ENCODE measurements around the gene SEMA3B.
"Not testable (repeated sequence)": the region's sequence is repeated elsewhere in the genome, so short reads cannot be mapped to it uniquely, and the experiment has no call there.

SEMA3B gene

DNA sequence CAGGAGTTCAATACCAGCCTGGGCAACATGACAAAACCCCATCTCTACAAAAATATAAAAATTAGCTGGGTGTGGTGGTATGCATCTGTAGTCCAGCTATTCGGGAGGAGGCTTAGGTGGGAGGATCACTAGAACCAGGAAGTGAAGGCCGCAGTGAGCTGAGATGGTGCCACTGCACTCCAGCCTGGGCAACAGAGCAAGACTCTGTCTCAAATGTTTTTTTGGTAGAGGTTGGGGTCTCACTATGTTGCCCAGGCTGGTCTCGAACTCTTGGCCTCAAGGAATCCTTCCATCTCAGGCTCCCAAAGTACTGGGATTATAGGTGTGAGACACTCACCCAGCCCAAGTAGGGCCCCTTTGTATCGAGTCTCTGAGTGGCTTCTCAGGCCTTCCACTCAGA, 25.1 kb downstream of the SEMA3B start:
- DNase-seq (ENCODE audit: low read depth) = no peak

- no peak for DNase-seq (ENCODE audit: low read depth)
Observed at GRCh38 chr3:50294492-50295403, 25.8 kb downstream of the SEMA3B start.

GRCh38 chr3:50295553-50296431, 26.8 kb downstream of the SEMA3B start:
- no peak for DNase-seq (ENCODE audit: low read depth)

DNA sequence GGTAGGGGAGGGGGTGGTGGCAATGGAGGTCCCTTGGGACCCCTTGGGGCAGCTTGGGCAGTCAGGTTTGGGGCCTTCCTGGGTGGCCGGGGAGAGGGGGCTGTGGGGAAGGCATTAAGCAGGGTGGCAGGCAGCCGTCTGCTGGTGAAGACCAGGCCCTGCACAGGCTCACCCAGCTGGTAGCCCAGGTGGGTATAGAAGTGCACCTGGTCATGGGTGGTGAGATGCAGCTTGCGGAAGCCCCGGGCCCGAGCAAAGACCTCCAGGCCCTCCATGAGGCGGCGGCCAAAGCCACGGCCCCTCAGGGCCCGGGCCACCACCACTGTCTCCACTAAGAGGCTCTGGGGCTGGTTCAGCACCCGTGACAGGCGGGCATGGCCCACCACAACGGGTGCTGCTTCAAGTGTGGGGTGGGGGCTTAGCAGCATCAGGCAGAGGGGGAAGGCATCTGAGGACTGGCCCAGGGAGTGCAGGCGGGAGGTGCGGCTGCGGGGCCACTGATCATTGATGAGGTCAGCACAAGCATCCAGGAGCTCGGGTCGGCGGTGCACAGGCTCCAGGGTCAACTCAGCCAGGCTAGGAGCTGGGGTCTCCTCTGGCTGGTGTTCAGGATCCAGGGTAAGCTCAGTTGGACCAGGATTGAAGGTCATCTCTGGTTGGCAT, 27.9 kb downstream of the SEMA3B start:
- no peak for DNase-seq (ENCODE audit: low read depth)

DNA sequence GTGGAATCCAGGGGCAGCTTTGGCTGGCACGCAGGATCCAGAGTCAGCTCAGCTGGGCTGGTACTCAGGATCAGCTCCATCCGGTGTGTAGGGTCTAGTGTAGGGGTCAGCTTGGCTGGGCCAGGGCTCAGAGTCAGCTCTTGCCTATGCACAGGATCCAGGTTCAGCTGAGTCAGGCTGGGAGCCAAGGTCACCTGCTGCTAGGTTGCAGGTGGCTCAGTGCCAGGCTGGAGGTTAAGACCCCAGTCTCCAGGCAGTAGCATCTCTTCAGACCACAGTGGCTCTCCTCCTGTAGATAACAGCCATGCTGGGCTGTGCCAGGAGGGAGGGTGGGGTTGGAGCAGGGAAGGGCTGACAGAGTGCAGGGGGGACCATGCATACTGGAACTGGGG, 28.4 kb downstream of the SEMA3B start:
- no peak for DNase-seq (ENCODE audit: low read depth)

DNA sequence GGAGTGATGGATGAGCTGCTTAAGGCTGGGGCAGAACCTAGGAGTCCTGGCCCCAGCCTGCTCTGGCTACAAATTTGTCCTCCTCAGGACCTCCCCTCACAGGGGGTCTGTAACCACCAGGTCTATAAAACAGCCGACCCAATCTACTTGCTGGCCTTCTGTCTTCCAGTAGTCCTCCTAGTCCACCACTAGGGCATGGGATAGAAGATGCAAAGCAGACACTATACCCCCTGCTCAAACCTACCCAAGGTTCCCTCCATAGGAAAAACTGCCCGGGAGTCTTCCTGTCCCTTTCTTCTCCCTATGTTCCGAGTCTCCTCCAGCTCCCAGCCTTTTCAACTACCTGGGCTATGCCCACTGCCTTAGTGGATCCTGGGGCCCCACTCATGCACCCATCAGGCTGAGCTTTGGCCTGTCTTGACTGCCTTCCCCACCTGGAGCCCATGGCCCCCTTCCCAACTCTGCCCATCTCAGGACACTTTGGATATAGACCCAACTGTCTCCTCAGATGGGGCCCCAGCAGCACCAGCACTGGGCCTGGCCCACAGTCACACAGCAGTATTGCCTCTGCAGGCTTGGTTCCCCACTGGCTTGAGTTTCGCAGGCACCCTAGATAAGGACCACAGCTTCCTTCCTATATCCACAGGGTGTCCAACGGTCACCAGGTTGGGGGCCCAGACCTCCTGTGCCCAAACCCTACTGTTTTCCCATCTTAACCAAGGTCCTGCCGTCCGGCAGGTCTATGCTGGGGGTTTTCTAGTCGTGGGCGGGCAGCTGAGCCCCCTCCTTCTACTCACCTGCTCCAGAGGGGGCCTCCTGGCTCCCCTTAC, 29.2 kb downstream of the SEMA3B start:
- DNase-seq (ENCODE audit: low read depth) = no peak

DNA sequence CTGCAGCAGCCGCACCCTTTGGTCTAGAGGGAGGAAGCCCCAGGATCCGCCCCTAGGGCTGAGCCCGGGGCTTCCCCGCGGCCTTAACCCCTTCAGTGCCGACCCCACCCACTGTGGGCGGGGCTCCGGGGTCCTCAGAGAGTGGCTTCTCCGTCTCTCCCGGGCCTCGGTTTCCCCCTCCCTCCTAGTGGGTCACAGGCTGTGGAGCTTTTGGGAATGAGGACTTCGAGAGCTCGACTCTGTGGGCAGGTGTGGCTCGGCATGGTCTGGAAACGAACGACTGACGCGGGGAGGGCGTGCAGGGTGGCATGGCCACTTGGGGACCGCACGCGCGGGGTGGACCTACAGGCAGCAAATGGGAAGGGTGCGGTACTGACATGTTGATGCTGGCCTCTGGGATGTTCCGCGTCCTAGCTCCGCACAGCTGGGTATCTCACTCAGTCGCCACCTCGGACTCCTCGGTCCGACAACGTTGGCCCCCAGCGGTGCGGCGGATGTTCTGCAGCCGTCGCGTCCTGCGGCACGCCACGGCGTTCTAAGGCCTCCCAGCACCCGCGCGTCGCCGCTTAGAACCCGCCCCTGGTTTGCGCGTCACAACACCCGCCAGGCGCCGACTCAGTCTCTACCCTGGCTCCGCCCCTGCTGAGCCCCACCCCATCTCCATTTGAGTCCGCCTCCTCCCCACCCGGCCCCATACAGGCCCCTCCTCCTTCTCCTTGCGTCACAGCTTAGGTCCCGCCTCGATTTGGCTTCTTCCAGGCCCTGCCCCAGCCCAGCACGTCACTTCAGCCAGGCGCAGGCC, 30.1 kb downstream of the SEMA3B start, which contains the start of the genes HYAL3 and NAA80:
Gene HYAL3 (minus strand): TSS at position 570 of the 802 bp plus-strand sequence. CDS start 3,803 bp downstream, outside the sequence.
Gene NAA80 (minus strand): TSS at position 570 of the 802 bp plus-strand sequence. CDS start 1,942 bp downstream, outside the sequence.
- DNase-seq (ENCODE audit: low read depth) = peak; percentile 98

DNA sequence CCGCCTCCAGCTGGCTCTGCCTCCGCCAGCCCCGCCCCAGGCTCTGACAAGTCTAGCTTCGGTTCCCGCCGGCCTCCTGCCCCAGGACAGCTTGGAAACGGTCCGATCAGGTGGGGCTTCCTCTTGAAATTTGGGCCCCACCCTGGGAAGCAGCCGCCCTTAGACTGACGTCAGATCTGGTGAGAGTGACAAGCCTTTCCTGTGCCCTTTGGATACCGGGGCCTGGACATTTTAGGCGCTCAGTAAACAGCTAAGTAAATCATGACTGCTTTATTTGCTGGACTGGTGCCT, 30.6 kb downstream of the SEMA3B start:
- no peak for DNase-seq (ENCODE audit: low read depth)

- DNase-seq (ENCODE audit: low read depth) = no peak
Observed at GRCh38 chr3:50299929-50300680, 31.2 kb downstream of the SEMA3B start.

DNA sequence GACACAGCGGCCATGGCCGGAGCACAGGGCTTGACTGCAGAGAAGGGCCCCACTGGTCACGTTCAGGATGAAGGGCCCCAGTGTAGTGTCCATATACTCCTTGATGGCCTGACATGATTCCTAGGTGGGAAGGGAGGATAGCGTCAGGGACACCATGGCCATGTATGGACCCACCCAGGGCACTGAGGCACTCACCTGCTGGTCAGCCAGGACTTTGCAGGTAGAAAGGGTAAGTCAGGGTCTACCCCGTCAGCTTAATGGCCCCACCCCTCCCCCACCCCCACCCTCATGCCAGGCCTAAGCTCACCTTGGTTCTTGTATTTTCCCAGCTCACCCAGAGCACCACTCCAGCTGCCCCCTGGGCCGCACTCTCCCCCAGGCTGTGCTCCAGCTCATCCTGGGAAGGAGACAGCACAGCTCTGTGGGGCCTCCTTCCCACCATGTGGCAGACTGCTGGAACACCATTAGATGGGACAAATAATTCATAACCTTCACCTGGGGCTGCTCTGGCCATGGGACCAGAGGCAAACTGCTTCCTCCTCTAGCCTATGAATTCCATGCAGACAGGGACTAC, 31.8 kb downstream of the SEMA3B start:
- no peak for DNase-seq (ENCODE audit: low read depth)

GRCh38 chr3:50302095-50303012, 33.4 kb downstream of the SEMA3B start:
- DNase-seq (ENCODE audit: low read depth) = no peak

- DNase-seq (ENCODE audit: low read depth) = no peak
Observed at GRCh38 chr3:50303013-50303815, 34.3 kb downstream of the SEMA3B start, which contains the start of gene HYAL1. HYAL1 (minus strand) TSS chr3:50303574; CDS start chr3:50302956, 618 bp downstream.

- DNase-seq (ENCODE audit: low read depth) = no peak
Observed at GRCh38 chr3:50304601-50305000, 35.7 kb downstream of the SEMA3B start.

GRCh38 chr3:50312041-50312440, 43.1 kb downstream of the SEMA3B start:
- not testable (repeated sequence) for DNase-seq (ENCODE audit: low read depth)

- DNase-seq (ENCODE audit: low read depth) = no peak
Observed at GRCh38 chr3:50314342-50314741, 45.4 kb downstream of the SEMA3B start.

DNA sequence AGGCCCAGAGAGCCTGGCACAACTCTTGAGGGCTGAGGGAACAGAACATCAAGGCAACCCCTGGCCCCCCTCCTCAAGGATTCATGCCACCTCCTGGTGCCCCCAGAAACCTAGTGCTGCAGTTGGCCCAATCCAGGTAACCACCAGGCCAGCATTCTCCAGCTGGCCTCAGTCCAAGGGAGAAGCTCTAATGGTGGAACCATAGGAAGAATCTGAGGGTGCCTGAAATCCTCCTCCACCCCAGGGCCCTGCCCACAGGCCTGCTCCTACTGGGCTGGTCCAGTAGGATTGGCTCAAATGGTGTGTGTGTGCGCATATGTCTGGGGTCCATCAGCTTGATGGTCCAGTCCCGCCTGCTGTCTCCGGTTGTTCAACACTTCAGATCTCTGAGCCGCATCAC, 45.9 kb downstream of the SEMA3B start:
- DNase-seq (ENCODE audit: low read depth) = no peak

DNA sequence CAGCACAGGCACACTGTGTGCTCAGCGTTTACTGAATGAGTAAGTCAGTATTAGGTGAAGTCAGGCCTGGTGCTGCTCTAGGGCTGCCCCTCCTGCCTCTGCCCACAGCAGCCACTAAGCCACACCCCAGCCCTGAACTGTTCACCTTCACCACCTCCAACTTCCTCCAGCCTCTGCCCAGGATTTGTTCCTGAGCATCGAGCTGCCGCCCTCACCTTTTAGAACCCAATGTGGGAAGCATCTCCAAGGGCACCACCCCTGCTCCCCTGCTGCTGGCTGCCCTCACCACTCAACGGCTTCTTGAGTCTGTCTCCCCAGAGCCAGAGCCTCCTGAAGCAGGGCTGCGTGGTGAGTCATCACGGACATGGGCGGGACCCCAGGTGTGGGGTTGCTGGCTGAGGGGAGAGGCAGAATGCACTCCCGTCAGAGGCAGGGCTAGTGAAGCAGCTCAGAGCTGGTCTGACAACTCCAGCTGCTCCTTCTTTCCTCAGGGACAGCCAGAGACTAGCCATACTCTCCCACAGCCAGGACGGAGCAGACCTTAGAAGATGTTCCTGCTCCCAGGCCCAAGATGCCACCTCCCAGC, 47.8 kb downstream of the SEMA3B start:
- DNase-seq (ENCODE audit: low read depth) = peak; percentile 51

Measured in stimulated activated CD8-positive, alpha-beta memory T cell treated with anti-CD3 and anti-CD28 coated beads, Interleukin-15, amount 100 ng/mL, for 1 hour (primary cell).